Measurements from ENCODE around the gene WHRN. TPM values are rescaled to one million over a fixed set of nuclear protein-coding genes. Genes with fewer than 3 reads are reported as not detected.

Gene WHRN
- total and polyA plus RNA-seq, 2 donors (not counting 1 experiment from before 2014, with no cell fraction given) = 19.4 to 95.7 TPM

DNA sequence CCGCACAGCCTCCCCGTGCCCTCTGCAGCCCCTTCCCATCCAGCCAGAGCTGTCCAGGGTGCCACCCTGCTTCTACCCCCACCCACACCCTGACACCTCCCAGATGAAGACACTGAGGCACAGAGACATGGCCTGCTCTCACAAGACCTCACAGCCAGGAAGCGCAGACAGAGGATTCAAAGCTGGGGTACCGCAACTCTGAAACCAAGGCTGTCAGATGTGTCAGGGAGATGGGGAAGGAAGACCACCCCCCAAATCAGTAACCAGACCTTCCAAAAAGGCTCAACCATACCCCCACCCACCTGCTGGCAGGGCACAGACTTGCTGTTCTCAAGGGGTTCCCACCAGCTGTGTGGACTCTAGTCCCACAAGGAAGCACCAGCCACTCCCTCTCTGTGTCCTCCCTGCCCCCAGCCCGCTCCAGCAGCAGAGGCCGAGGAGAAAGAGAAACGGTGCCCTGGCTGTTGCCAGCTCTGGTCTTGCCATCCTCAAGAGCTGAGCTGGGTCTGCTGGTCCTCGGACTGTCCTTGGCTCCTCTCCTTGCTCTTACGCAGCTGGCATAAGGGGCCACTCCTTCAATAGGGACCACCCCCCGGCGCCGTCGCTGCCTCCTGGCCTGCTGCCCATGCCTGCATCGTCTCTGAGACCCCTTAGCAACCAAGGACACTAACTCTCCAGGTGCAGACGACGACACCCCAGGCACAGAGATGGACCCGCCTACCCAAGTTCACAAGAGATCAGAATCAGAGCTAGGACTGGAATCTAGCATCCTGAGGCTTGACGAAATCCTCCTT, 118.2 kb downstream of the WHRN start:
- peaks cover 100% of the 10 kb centered on the region for H3K79me2 ChIP-seq (ENCODE audit: control insufficient read depth, insufficient read depth, low read length)
- H3K4me3 ChIP-seq (ENCODE audit: control extremely low read depth in 1 of 5, extremely low read depth in 1 of 5, insufficient read depth in 1 of 5, low read depth in 2 of 5, low read length in 4 of 5) = peak overlapping the region; percentile 75 to 96 (median 89)
- intact Hi-C loops (cut with micrococcal nuclease) = no loop called here
- peak overlapping the region; percentile 87 for H3K4me2 ChIP-seq (replicated peaks; ENCODE audit: low read depth, low read length, poor library complexity, severe bottlenecking)
- H4K20me1 ChIP-seq (ENCODE audit: control insufficient read depth, insufficient read depth, low read length, poor library complexity, severe bottlenecking) = peaks cover 79% of the 10 kb centered on the region
- peak overlapping the region; percentile 77 for H3K9ac ChIP-seq (ENCODE audit: low read length)
- WGBS (ENCODE audit: insufficient coverage) = under 1% methylated on average over 16 of the region's 18 CpGs
- peak overlapping the region; percentile 97 for H3K4me3 Mint-ChIP-seq
- no peaks in the 10 kb centered on the region for H3K27me3 ChIP-seq (replicated peaks in 1 of 4; ENCODE audit: control extremely low read depth in 1 of 4, control insufficient read depth in 3 of 4, insufficient read depth in 4 of 4, low read length in 3 of 4)
- H3K27ac Mint-ChIP-seq = peak overlapping the region; percentile 93
- peak overlapping the region; percentile 87 to 93 for H3K27ac ChIP-seq (ENCODE audit: low read length in 2 of 2)
- CTCF ChIA-PET = interaction anchor here (0.7 to 6.4 kb wide), 17 partner anchors 8 to 267 kb away, joined by 3 to 85 read pairs (median 8); no protein-coding TSS in a partner anchor
- TF ChIP-seq EZH2 (IDR thresholded peaks at IDR 0.05; ENCODE audit: borderline replicate concordance, insufficient read depth, low read depth, low read length, poor library complexity, severe bottlenecking) = no peak
- TF ChIP-seq, protein P1, sequence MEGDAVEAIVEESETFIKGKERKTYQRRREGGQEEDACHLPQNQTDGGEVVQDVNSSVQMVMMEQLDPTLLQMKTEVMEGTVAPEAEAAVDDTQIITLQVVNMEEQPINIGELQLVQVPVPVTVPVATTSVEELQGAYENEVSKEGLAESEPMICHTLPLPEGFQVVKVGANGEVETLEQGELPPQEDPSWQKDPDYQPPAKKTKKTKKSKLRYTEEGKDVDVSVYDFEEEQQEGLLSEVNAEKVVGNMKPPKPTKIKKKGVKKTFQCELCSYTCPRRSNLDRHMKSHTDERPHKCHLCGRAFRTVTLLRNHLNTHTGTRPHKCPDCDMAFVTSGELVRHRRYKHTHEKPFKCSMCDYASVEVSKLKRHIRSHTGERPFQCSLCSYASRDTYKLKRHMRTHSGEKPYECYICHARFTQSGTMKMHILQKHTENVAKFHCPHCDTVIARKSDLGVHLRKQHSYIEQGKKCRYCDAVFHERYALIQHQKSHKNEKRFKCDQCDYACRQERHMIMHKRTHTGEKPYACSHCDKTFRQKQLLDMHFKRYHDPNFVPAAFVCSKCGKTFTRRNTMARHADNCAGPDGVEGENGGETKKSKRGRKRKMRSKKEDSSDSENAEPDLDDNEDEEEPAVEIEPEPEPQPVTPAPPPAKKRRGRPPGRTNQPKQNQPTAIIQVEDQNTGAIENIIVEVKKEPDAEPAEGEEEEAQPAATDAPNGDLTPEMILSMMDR (IDR thresholded peaks at IDR 0.05) = no peak
- H3K9me3 ChIP-seq (ENCODE audit: control extremely low read depth in 1 of 3, control insufficient read depth in 2 of 3, insufficient read depth in 1 of 3, low read length in 2 of 3) = no peaks in the 10 kb centered on the region
- POLR2A ChIA-PET = interaction anchor here (1.2 to 9.2 kb wide), 8 partner anchors 9 to 200 kb away, joined by 3 to 135 read pairs (median 12); partner anchors contain the start of gene ATP6V1G1
- peaks cover 0 to 47% of the 10 kb centered on the region in 2 experiments for H3K36me3 ChIP-seq (replicated peaks in 1 of 2; ENCODE audit: control extremely low read depth in 1 of 2, control insufficient read depth in 1 of 2, extremely low read depth in 1 of 2, insufficient read depth in 2 of 2, low read length in 1 of 2)
- H2AFZ ChIP-seq (ENCODE audit: insufficient read depth, low read depth, low read length, poor library complexity, severe bottlenecking) = no peak overlapping the region
- peaks cover 77 to 85% of the 10 kb centered on the region in 2 donors for H3K4me1 ChIP-seq (ENCODE audit: control insufficient read depth in 2 of 2, insufficient read depth in 2 of 2, low read length in 2 of 2)
- H3K4me1 Mint-ChIP-seq = peaks cover 86% of the 10 kb centered on the region
- DNase-seq (peak; percentile 36), ATAC-seq (ENCODE audit: low read depth) (no peak)
- H3K9me3 Mint-ChIP-seq (ENCODE audit: insufficient read depth) = no peaks in the 10 kb centered on the region
- H3K27me3 Mint-ChIP-seq = no peaks in the 10 kb centered on the region
